Ishikawa (cell line): ENCODE results near the gene MED6.

Experiments
- CEBPB ChIP-seq: IDR thresholded peaks from 2 replicates; pipeline ENCODE4 v1.6.1; 2012
- CREB1 ChIP-seq: IDR thresholded peaks from 2 replicates; pipeline ENCODE4 v1.6.1; 2012; ENCODE audit warnings: low read depth
- EGR1 ChIP-seq: IDR thresholded peaks from 2 replicates; pipeline ENCODE4 v1.6.1; 2012
- EP300 ChIP-seq: IDR thresholded peaks from 2 replicates; pipeline ENCODE4 v1.6.1; 2012; ENCODE audit warnings: borderline replicate concordance
- FOXM1 ChIP-seq: IDR thresholded peaks from 2 replicates; pipeline ENCODE4 v1.6.1; 2012; ENCODE audit warnings: low read depth, borderline replicate concordance
- MAX ChIP-seq: IDR thresholded peaks from 2 replicates; pipeline ENCODE4 v1.6.1; 2012
- NFIC ChIP-seq: IDR thresholded peaks from 2 replicates; pipeline ENCODE4 v1.6.1; 2012
- RAD21 ChIP-seq: IDR thresholded peaks from 2 replicates; pipeline ENCODE4 v1.6.1; 2012; ENCODE audit warnings: low read depth
- REST ChIP-seq: IDR thresholded peaks from 2 replicates; pipeline ENCODE4 v1.6.1; 2012; ENCODE audit warnings: low read depth, mild to moderate bottlenecking
- TAF1 ChIP-seq: IDR thresholded peaks from 2 replicates; pipeline ENCODE4 v1.6.1; 2012; ENCODE audit warnings: low read depth, mild to moderate bottlenecking
- TCF12 ChIP-seq: IDR thresholded peaks from 2 replicates; pipeline ENCODE4 v1.6.1; 2012; ENCODE audit warnings: low read depth
- USF1 ChIP-seq: IDR thresholded peaks from 2 replicates; pipeline ENCODE4 v1.6.1; 2012
- YY1 ChIP-seq: IDR thresholded peaks from 2 replicates; pipeline ENCODE4 v1.6.1; 2012; ENCODE audit warnings: low read depth

- TF ChIP-seq FOXM1: no peak
- TF ChIP-seq REST: no peak
- no peak for TF ChIP-seq USF1
- no peak for TF ChIP-seq MAX
- no peak for TF ChIP-seq TCF12
- TF ChIP-seq RAD21: no peak
- TF ChIP-seq CEBPB: no peak
- no peak for TF ChIP-seq CREB1
- TF ChIP-seq NFIC: no peak
- TF ChIP-seq EP300: no peak
- no peak for TF ChIP-seq TAF1
- TF ChIP-seq YY1: no peak
- no peak for TF ChIP-seq EGR1
Measured at GRCh38 chr14:70611216-70611615, 10.8 kb upstream of the MED6 start.
